Ectodermal cell (in vitro differentiated cells): ENCODE measurements around the gene PBOV1.

ENCODE experiments used
- H3K27ac ChIP-seq: 2 replicates; pipeline ENCODE4 v1.7.0; 2013; ENCODE audit warnings: mild to moderate bottlenecking, low read depth, low read length; ENCODE audit not compliant: insufficient read depth, poor library complexity, severe bottlenecking
- H3K27me3 ChIP-seq: 2 replicates; pipeline ENCODE4 v1.7.0; 2013; ENCODE audit warnings: mild to moderate bottlenecking, low read length; ENCODE audit not compliant: insufficient read depth, control insufficient read depth, poor library complexity, severe bottlenecking
- H3K36me3 ChIP-seq: one replicate; pipeline ENCODE4 v1.7.0; 2013; ENCODE audit warnings: low read length; ENCODE audit not compliant: control insufficient read depth, insufficient read depth
- H3K4me1 ChIP-seq: one replicate; pipeline ENCODE4 v1.7.0; 2013; ENCODE audit warnings: low read length; ENCODE audit not compliant: control insufficient read depth, insufficient read depth
- H3K4me3 ChIP-seq: 2 replicates; pipeline ENCODE4 v1.7.0; 2013; ENCODE audit warnings: low read depth, low read length, control low read depth; ENCODE audit not compliant: insufficient read depth
- H3K9me3 ChIP-seq: 2 replicates; pipeline ENCODE4 v1.7.0; 2013; ENCODE audit warnings: mild to moderate bottlenecking, low read length, moderate library complexity; ENCODE audit not compliant: control insufficient read depth
- WGBS, 2 experiments: methylation state at CpG; one replicate each; pipeline ENCODE4 v1.1.7; 2013; ENCODE audit warnings: missing lambda C conversion rate in 2 of 2; 5-methylcytosine and 5-hydroxymethylcytosine counted together

PBOV1 gene

GRCh38 chr6:138211601-138212000 lies 6.7 kb downstream of the PBOV1 start:
- 95 to 96% methylated on average over 5 of the region's 5 CpGs for WGBS, 2 experiments
- Histone ChIP-seq H3K9me3 (no peaks in the 10 kb centered on the region), H3K36me3 (no peaks in the 10 kb centered on the region), H3K27ac (no peak overlapping the region), H3K4me3 (no peak overlapping the region), H3K27me3 (no peaks in the 10 kb centered on the region), H3K4me1 (no peaks in the 10 kb centered on the region)

GRCh38 chr6:138211048-138211581 lies 7.2 kb downstream of the PBOV1 start:
- H3K27me3 ChIP-seq, result no peaks in the 10 kb centered on the region
- H3K36me3 ChIP-seq, result no peaks in the 10 kb centered on the region
- H3K4me3 ChIP-seq, result no peak overlapping the region
- no peaks in the 10 kb centered on the region for H3K9me3 ChIP-seq
- H3K27ac ChIP-seq, result no peak overlapping the region
- WGBS, 2 experiments, result 87 to 93% methylated on average over 2 of the region's 2 CpGs
- no peaks in the 10 kb centered on the region for H3K4me1 ChIP-seq

GRCh38 chr6:138206862-138207261 lies 11.4 kb downstream of the PBOV1 start:
- H3K9me3 ChIP-seq, result no peaks in the 10 kb centered on the region
- no peaks in the 10 kb centered on the region for H3K36me3 ChIP-seq
- H3K4me3 ChIP-seq, result no peak overlapping the region
- no peak overlapping the region for H3K27ac ChIP-seq
- no peaks in the 10 kb centered on the region for H3K4me1 ChIP-seq
- H3K27me3 ChIP-seq, result no peaks in the 10 kb centered on the region

GRCh38 chr6:138205437-138206094 lies 12.7 kb downstream of the PBOV1 start:
- 94 to 95% methylated on average over 5 of the region's 5 CpGs for WGBS, 2 experiments
- no peak overlapping the region for H3K27ac ChIP-seq

GRCh38 chr6:138204792-138205384 lies 13.4 kb downstream of the PBOV1 start:
- no peak overlapping the region for H3K27ac ChIP-seq
- no peaks in the 10 kb centered on the region for H3K27me3 ChIP-seq
- no peaks in the 10 kb centered on the region for H3K4me1 ChIP-seq
- no peak overlapping the region for H3K4me3 ChIP-seq
- 91 to 98% methylated on average over 4 of the region's 4 CpGs for WGBS, 2 experiments
- no peaks in the 10 kb centered on the region for H3K36me3 ChIP-seq
- no peaks in the 10 kb centered on the region for H3K9me3 ChIP-seq

More at GRCh38 chr6:138205437-138206094, 12.7 kb downstream of the PBOV1 start:
- Histone ChIP-seq H3K4me1 (no peaks in the 10 kb centered on the region), H3K36me3 (no peaks in the 10 kb centered on the region), H3K9me3 (no peaks in the 10 kb centered on the region), H3K4me3 (no peak overlapping the region), H3K27me3 (no peaks in the 10 kb centered on the region)

GRCh38 chr6:138204303-138204702 lies 14.0 kb downstream of the PBOV1 start:
- H3K4me1 ChIP-seq, result no peaks in the 10 kb centered on the region
- H3K27ac ChIP-seq, result no peak overlapping the region
- H3K36me3 ChIP-seq, result no peaks in the 10 kb centered on the region
- H3K9me3 ChIP-seq, result no peaks in the 10 kb centered on the region
- H3K4me3 ChIP-seq, result no peak overlapping the region
- no peaks in the 10 kb centered on the region for H3K27me3 ChIP-seq

GRCh38 chr6:138203315-138203714 lies 15.0 kb downstream of the PBOV1 start:
- Histone ChIP-seq H3K27ac (no peak overlapping the region), H3K36me3 (no peaks in the 10 kb centered on the region), H3K4me1 (no peaks in the 10 kb centered on the region), H3K27me3 (no peaks in the 10 kb centered on the region), H3K4me3 (no peak overlapping the region), H3K9me3 (no peaks in the 10 kb centered on the region)
- 89 to 92% methylated on average over 1 to 2 of the region's 2 CpGs for WGBS, 2 experiments

GRCh38 chr6:138201836-138202235 lies 16.5 kb downstream of the PBOV1 start:
- no peaks in the 10 kb centered on the region for H3K4me1 ChIP-seq
- WGBS, 2 experiments, result 94 to 97% methylated on average over 4 of the region's 4 CpGs
- H3K36me3 ChIP-seq, result no peaks in the 10 kb centered on the region
- no peak overlapping the region for H3K4me3 ChIP-seq
- no peaks in the 10 kb centered on the region for H3K9me3 ChIP-seq
- H3K27me3 ChIP-seq, result no peaks in the 10 kb centered on the region
- no peak overlapping the region for H3K27ac ChIP-seq

GRCh38 chr6:138198430-138199091 lies 19.7 kb downstream of the PBOV1 start:
- Histone ChIP-seq H3K4me3 (no peak overlapping the region), H3K27me3 (no peaks in the 10 kb centered on the region), H3K4me1 (no peaks in the 10 kb centered on the region), H3K9me3 (no peaks in the 10 kb centered on the region), H3K36me3 (no peaks in the 10 kb centered on the region), H3K27ac (no peak overlapping the region)
- WGBS, 2 experiments, result 61 to 63% methylated on average over 6 of the region's 6 CpGs

GRCh38 chr6:138197570-138197969 lies 20.7 kb downstream of the PBOV1 start:
- 95 to 98% methylated on average over 5 to 6 of the region's 7 CpGs for WGBS, 2 experiments
- Histone ChIP-seq H3K4me1 (no peaks in the 10 kb centered on the region), H3K27me3 (no peaks in the 10 kb centered on the region), H3K27ac (no peak overlapping the region), H3K9me3 (no peaks in the 10 kb centered on the region), H3K4me3 (no peak overlapping the region), H3K36me3 (no peaks in the 10 kb centered on the region)
